ENCODE measurements around the gene LAMA2. TPM values are rescaled to one million over a fixed set of nuclear protein-coding genes. Genes with fewer than 3 reads are reported as not detected.

The LAMA2 gene
- total RNA-seq, 2 experiments from 2014 or later = 0.69 to 1.5 TPM

- no peak overlapping the region for H3K27ac Mint-ChIP-seq
- DNase-seq = no peak
- no peak for ATAC-seq
- no peak overlapping the region for H3K4me3 Mint-ChIP-seq
- intact Hi-C loops (cut with micrococcal nuclease) = no loop called here
- H3K9me3 Mint-ChIP-seq = no peaks in the 10 kb centered on the region
- peaks cover 4% of the 10 kb centered on the region for H3K27me3 Mint-ChIP-seq
- ChIA-PET POLR2A (interaction anchor here (0.8 kb wide), 1 partner anchor 11 kb away, joined by 3 read pairs; no protein-coding TSS in a partner anchor), CTCF (no interaction called here)
- H3K4me1 Mint-ChIP-seq (ENCODE audit: low read depth) = no peaks in the 10 kb centered on the region
- TF ChIP-seq CTCF (IDR thresholded peaks at IDR 0.05) = no peak
- no peaks in the 10 kb centered on the region for H3K36me3 Mint-ChIP-seq (ENCODE audit: low read depth)
These were observed 232.5 kb downstream of the LAMA2 start for GRCh38 chr6:129115471-129115870.

- CTCF ChIA-PET = no interaction called here
- POLR2A ChIA-PET = no interaction called here
- Mint-ChIP-seq H3K36me3 (ENCODE audit: low read depth) (no peaks in the 10 kb centered on the region), H3K27ac (no peak overlapping the region), H3K9me3 (no peaks in the 10 kb centered on the region), H3K4me3 (no peak overlapping the region), H3K27me3 (peaks cover 4% of the 10 kb centered on the region), H3K4me1 (ENCODE audit: low read depth) (no peaks in the 10 kb centered on the region)
- TF ChIP-seq CTCF (IDR thresholded peaks at IDR 0.05) = no peak
- DNase-seq (no peak), ATAC-seq (no peak)
- intact Hi-C loops (cut with micrococcal nuclease) = no loop called here
These were observed 234.4 kb downstream of the LAMA2 start for GRCh38 chr6:129117355-129117754.

- ChIA-PET CTCF (no interaction called here), POLR2A (no interaction called here)
- intact Hi-C loops (cut with micrococcal nuclease) = no loop called here
- Mint-ChIP-seq H3K36me3 (ENCODE audit: low read depth) (no peaks in the 10 kb centered on the region), H3K9me3 (no peaks in the 10 kb centered on the region), H3K27me3 (no peaks in the 10 kb centered on the region), H3K4me1 (ENCODE audit: low read depth) (no peaks in the 10 kb centered on the region), H3K27ac (no peak overlapping the region), H3K4me3 (no peak overlapping the region)
- TF ChIP-seq CTCF (IDR thresholded peaks at IDR 0.05) = no peak
- ATAC-seq = no peak
- no peak for DNase-seq
These were observed 238.1 kb downstream of the LAMA2 start for GRCh38 chr6:129120856-129121638.

GRCh38 chr6:129124347-129124746, 241.4 kb downstream of the LAMA2 start:
- Mint-ChIP-seq H3K27me3 (no peaks in the 10 kb centered on the region), H3K36me3 (ENCODE audit: low read depth) (no peaks in the 10 kb centered on the region), H3K27ac (no peak overlapping the region), H3K9me3 (no peaks in the 10 kb centered on the region), H3K4me1 (ENCODE audit: low read depth) (no peaks in the 10 kb centered on the region), H3K4me3 (no peak overlapping the region)
- ChIA-PET POLR2A (no interaction called here), CTCF (no interaction called here)
- intact Hi-C loops (cut with micrococcal nuclease) = no loop called here
- ATAC-seq (no peak), DNase-seq (no peak)
- TF ChIP-seq CTCF (IDR thresholded peaks at IDR 0.05) = no peak

- H3K27ac Mint-ChIP-seq = no peak overlapping the region
- no peak for TF ChIP-seq CTCF (IDR thresholded peaks at IDR 0.05)
- no peaks in the 10 kb centered on the region for H3K9me3 Mint-ChIP-seq
- no peak overlapping the region for H3K4me3 Mint-ChIP-seq
- intact Hi-C loops (cut with micrococcal nuclease) = no loop called here
- no peaks in the 10 kb centered on the region for H3K36me3 Mint-ChIP-seq (ENCODE audit: low read depth)
- no peak for DNase-seq
- H3K27me3 Mint-ChIP-seq = peaks cover 4% of the 10 kb centered on the region
- no peak for ATAC-seq
- no peaks in the 10 kb centered on the region for H3K4me1 Mint-ChIP-seq (ENCODE audit: low read depth)
- ChIA-PET POLR2A (no interaction called here), CTCF (no interaction called here)
These were observed 247.2 kb downstream of the LAMA2 start for GRCh38 chr6:129130106-129130505.

Data from activated CD8-positive, alpha-beta T cell treated with anti-CD3 and anti-CD28 coated beads for 36 hours (primary cell).